Dedifferentiated amniotic fluid mesenchymal stem cell (primary cell): ENCODE results near the gene HUS1.
"Not testable (repeated sequence)": the region's sequence is repeated elsewhere in the genome, so short reads cannot be mapped to it uniquely, and the experiment has no call there.

Source experiments
- DNase-seq: peaks from one replicate; pipeline ENCODE4 v3.0.0-alpha.2; 2016; ENCODE audit errors: extremely low spot score

Gene HUS1

DNA sequence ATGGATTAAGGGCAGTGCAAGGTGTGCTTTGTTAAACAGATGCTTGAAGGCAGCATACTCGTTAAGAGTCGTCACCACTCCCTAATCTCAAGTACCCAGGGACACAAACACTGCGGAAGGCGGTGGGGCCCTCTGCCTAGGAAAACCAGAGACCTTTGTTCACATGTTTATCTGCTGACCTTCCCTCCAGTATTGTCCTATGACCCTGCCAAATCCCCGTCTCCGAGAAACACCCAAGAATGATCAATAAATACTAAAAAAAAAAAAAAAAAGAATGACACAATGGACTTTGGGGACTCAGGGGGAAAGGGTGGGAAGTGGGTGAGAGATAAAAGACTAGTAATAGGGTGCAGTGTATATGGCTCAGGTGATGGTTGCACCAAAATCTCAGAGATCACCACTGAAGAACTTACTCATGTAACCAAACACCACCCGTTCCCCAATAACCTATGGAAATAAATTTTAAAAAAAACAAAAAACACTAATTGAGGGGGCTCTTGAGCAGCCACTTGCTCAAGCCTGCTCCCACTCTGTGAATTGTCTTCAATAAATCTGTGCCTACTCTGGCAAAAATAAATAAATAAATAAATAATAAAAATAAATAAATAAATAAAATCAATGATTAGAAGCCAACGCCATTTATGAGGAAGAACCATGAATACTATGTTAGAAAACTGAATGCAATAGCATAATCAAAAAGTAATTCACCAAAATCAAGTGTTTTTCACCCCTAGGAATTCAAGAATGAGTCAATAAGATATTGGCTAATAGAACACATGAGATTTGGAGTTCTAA lies 56.1 kb downstream of the HUS1 start:
- DNase-seq = not testable (repeated sequence)

DNA sequence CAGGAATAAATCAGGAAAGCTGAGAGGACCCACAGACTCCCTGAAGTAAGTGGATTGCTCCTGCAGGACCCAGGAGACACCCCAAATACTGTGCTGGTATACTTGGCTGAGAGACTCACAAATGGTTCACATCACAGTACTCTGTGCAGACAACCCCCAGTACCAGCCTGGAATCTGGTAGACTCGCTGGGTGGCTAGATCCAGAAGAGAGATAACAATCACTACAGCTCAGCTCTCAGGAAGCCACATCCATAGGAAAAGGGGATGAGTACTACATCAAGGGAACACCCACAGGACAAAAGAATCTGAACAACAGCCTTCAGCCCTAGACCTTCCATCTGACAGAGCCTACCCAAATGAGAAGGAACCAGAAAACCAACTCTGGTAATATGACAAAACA lies 62.9 kb downstream of the HUS1 start:
- DNase-seq = not testable (repeated sequence)

DNA sequence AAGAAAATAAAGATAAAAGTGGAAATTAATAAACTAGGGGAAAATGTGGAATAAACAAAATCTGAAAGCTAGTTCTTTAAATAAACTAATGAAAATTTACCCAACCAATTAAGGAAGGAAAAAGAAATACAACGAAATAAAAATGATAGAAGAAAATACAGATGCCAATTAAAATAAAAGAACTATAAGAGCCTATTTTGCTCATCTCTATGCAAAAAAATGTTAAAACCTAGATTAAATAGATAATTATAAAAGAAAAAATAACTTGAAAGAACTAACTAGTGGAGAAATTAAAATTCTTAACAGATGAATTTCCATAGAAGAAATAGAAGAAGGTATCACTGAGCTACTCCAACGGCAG lies 63.8 kb downstream of the HUS1 start:
- DNase-seq = no peak

DNA sequence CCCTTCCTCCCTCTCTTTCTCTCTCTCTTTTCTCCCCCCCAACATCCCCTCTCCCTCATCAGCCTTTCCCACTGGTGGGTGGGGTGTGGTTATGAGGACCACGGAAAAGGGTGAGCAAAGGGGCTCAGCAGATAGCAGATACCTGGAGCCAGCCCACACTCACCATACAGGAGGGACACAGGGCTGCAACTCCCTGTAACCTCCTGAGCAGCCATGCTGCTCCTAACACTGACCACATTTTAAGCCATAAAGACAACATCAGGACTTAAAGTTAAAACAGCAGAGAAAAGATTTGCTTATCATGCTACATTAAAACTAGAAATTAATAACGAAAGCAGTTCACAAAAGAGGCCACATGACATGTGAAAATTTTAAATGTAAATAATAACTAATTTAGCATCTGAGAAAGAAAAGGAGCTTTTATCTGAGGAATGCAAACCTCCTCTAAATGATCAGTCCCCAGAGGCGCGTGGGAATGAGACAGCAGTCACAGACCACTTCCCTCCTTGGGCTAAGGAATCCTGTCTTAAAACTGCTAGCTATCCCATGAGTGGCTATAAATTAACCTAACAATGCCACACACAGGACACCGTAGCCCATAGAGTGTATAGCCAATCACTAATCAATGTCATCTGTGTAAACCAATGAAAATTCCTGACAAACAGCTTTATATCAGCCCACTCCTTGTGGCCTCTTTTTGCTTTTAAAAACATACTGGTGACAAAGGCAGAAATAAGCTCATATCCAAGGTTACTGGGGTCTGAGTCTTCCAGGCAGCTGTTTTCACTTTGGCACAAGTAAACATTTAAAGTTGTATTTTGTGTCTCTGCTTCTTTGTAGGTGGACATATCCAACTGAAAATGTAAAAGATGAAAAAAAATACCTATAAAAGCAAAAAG lies 64.4 kb downstream of the HUS1 start:
- DNase-seq = no peak
